ENCODE measurements around the gene PABPC3.

GRCh38 chr13:25116044-25116443, 20.1 kb downstream of the PABPC3 start:
- TF ChIP-seq CTCF (conservative IDR thresholded peaks at IDR 0.05 in 1 of 2, IDR thresholded peaks at IDR 0.05 in 1 of 2; ENCODE audit: extremely low read depth in 1 of 2, insufficient read depth in 1 of 2, low read depth in 1 of 2, low read length in 2 of 2): no peak
- TF ChIP-seq EZH2 (IDR thresholded peaks at IDR 0.05; ENCODE audit: borderline replicate concordance, low read length): no peak
